Right ventricle myocardium superior (tissue), 1 donor: Measurements from ENCODE around the gene AACS. TPM values are rescaled to one million over a fixed set of nuclear protein-coding genes. Genes with fewer than 3 reads are reported as not detected.

Experiments
- ATAC-seq: fragments of 200-7000 bp; cut with Tn5 transposase; one replicate; pipeline ENCODE4 v1.9.1; 2020; ENCODE audit warnings: mild to moderate bottlenecking; ENCODE audit not compliant: poor library complexity
- DNase-seq: peaks from one replicate; pipeline ENCODE4 v3.0.0-alpha.2; 2020
- intact Hi-C: fragments of 100-400 bp; cut with DNase I; formaldehyde crosslinking; loops from one replicate; pipeline ENCODE4 v1.11.2; 2022
- total RNA-seq: library from RNA; stranded (reverse); fragmentation: NEBNext Ultra II Directional; extraction: Animal tissue kit (Norgen Biotek cat#: 25700); gene quantifications from one replicate; pipeline ENCODE4 v1.2.1, GENCODE V29; 2021
- donor health status: DM: no; HTN: yes; CAD: no; lungs with severe emphysema.

Gene AACS
- total RNA-seq, 1 donor from 2014 or later, result 11.3 TPM

DNA sequence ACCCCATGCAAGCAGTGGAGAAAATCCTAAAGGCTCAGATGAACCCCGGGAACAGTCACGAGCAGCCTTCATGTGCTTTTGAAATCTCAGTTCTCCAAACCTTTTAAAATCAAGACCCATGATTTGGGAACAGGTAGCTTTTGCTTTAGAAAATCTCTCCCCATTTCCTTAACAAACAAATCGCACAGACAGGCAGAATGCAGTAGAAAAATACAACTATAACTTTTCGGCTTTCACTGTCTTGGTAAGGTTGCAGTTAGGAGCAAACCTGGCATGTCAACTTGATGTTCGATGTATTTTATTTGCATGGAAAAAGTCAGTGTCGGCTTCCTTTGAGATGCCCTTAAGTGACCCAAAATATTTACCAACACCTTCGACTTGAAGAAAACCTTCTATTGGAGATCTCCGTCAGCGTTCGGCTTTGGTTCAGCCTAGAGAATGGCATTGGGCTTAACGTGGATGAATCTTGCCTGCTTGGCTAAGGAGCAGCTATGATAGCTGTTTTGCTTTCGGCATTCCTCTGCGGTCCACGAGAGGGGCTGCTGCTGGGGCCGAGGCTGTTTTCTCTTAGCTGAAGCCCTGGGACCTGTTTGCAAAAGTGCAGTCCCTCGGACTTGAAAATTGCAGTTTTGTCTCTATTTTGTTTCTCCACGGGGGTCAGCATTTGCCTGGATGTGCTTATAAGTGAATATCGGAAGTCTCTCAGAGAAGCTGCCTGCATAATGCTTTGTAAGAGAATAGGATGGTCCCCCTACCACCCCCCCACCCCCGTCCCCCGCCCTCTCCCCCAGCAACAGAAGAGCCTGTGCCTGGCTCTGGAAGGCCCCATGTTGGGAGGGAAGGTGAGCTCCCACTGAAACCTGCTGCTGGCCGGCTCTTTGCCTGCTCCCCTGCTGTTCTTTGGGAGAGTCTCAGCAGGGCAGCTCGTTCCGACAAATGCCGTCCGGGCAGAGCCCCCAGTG is 122.8 kb downstream of the AACS start:
- intact Hi-C loops, result loop anchor here (10.0 kb wide), 2 partner anchors 93 to 1687 kb away; no protein-coding TSS in a partner anchor
- no peak for ATAC-seq
- no peak for DNase-seq

DNA sequence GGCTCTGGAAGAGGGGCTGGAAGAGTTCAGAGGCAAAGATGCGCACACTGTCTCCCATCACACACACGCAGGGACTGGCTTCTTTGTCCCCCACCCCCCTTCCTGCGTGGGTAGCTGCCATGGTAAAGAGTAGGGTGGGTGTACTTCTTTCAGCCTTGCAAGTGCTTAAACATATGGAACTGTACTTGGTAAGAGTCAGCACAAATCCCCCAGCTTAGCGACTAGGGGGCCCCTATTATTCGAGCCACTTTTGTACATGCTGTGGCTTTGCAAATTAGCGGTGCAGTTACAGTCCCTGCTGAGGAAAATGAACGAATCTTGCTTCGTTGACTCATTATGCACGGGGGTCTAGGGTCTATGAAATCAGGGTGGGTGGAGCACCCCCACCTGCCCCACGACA is 123.8 kb downstream of the AACS start:
- DNase-seq (no peak), ATAC-seq (no peak)
- intact Hi-C loops, result loop anchor here (10.0 kb wide), 2 partner anchors 94 to 1686 kb away; no protein-coding TSS in a partner anchor

DNA sequence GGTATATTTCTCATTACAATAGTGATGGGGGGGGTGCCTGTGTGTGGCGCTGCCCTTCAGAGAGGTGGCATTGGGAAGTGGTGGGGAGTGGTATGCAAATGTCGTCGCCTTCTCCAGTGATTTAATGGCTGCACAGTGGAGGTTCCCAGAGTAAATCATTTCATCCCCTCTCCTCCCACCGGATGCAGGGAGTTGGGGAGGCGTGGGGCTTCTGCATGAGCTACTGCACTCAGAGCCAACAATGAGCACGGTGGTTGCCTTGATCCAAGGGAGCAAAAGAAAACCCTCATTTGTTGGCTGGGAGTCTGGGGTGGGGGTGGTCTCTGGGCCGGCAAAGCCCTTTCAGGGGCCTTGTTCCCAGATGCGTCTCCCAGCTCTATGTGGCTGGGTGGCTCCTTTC is 124.3 kb downstream of the AACS start:
- ATAC-seq (no peak), DNase-seq (no peak)
- intact Hi-C loops, result loop anchor here (10.0 kb wide), 2 partner anchors 95 to 1685 kb away; no protein-coding TSS in a partner anchor

DNA sequence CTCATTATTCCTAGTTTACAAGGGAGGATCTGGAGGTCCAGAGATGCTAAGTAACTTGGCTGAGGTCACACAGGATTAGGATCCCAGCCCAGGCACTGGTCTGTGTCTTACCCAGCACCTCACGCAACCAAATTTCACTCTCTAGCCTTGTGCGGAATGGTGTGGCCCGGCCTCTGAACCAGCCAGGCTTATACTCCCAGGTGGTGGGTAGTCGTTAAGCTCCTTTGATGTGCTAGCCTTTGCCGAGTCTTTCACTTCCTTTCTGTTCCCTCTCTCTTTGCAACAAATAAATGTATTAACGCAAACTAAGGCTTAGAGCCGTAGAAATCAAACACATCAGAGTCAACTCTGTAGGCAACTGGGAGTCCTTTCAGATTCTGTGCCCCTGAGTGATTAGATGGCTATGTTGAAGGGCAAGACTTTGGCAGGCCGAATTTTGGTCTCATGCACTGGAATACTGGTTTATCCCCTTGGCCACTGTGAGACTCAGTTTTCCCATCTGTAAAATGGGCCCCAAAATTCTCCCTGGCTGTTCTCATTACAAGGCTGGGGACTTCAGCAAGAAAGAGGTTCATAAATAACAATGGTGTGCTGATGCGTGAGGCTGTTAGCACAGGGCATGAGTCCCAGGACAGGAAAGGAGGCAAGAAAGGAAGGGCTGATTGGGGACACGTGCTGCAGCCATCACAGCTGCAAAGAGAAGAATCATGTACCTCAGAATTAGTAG is 126.3 kb downstream of the AACS start:
- intact Hi-C loops, result no loop called here
- no peak for ATAC-seq
- no peak for DNase-seq

DNA sequence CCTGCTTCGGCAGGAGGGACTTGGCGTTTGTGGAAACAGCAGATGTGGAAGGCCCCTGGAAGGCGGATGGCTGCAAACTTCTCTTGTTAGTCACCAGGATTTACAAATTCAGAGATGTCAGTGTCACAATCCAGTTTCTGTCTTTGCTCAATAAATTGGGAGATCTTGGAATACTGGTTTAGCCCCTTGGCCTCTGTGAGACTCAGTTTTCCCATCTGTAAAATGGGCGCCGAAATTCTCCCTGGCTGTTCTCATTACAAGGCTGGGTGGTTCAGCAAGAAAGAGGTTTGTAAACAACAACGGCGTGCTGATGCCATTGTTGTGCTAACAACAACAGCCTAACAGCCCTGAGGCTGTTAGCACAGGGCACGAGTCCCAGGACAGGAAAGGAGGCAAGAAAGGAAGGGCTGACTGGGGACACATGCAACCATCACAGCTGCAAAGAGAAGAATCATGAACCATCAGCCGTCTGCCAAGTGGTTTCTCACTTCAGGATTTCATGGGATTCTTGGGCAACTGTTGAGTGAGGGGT is 127.5 kb downstream of the AACS start:
- intact Hi-C loops, result no loop called here
- no peak for ATAC-seq
- DNase-seq, result no peak

Other genes starting within 250 kb of the AACS start
- 12.7 TPM for gene SCARB1, start 201.6 kb upstream of the AACS start, total RNA-seq
- 1,120 TPM for gene UBC, start 150.8 kb upstream of the AACS start, total RNA-seq
- 4.9 TPM for gene DHX37, start 76.3 kb upstream of the AACS start, total RNA-seq
- 3.5 TPM for gene BRI3BP, start 71.8 kb upstream of the AACS start, total RNA-seq
- gene TMEM132B, start 121.0 kb downstream of the AACS start, total RNA-seq, result 6.1 TPM